WTC11 (cell line): ENCODE results near the gene SELENOS. TPM values are rescaled to one million over a fixed set of nuclear protein-coding genes. Genes with fewer than 3 reads are reported as not detected.

Experiments
- ATAC-seq: fragments of 200-7000 bp; cut with Tn5 transposase; 2 replicates; pipeline ENCODE4 v1.10.0; 2021; ENCODE audit warnings: mild to moderate bottlenecking, moderate library complexity
- CTCF ChIA-PET: fragments of 300-600 bp; sonication (Branson Sonifier 250); formaldehyde crosslinking; loops from one replicate; lab custom pipeline; 2021; ENCODE audit warnings: antibody characterized with exemption; lab: Charles Lee
- POLR2A ChIA-PET: fragments of 350-600 bp; sonication (Branson Sonifier 250); formaldehyde crosslinking; loops from one replicate; lab custom pipeline; 2021; ENCODE audit warnings: antibody characterized with exemption; lab: Charles Lee
- DNase-seq: peaks from one replicate; pipeline ENCODE4 v3.0.0; 2021; ENCODE audit warnings: low spot score
- H3K27ac Mint-ChIP-seq: 2 replicates; pipeline ENCODE4 v1.8.0; 2021; ENCODE audit warnings: mixed read lengths
- H3K27me3 Mint-ChIP-seq: 2 replicates; pipeline ENCODE4 v1.8.0; 2021; ENCODE audit warnings: low read depth, mild to moderate bottlenecking, moderate library complexity, mixed read lengths
- H3K36me3 Mint-ChIP-seq: 2 replicates; pipeline ENCODE4 v1.8.0; 2021; ENCODE audit warnings: mixed read lengths
- H3K4me1 Mint-ChIP-seq: 2 replicates; pipeline ENCODE4 v1.8.0; 2022; ENCODE audit warnings: mixed read lengths
- H3K4me3 Mint-ChIP-seq: 2 replicates; pipeline ENCODE4 v1.8.0; 2021; ENCODE audit warnings: mild to moderate bottlenecking, moderate library complexity, mixed read lengths
- H3K9me3 Mint-ChIP-seq: 2 replicates; pipeline ENCODE4 v1.8.0; 2021; ENCODE audit warnings: mixed read lengths
- ESRRA ChIP-seq: sonication (generic); formaldehyde crosslinking; IDR thresholded peaks from 2 replicates; pipeline ENCODE4 v1.8.1; 2022; ENCODE audit warnings: mild to moderate bottlenecking, missing genetic modification reagents, borderline replicate concordance
- FOXJ3 ChIP-seq: sonication (generic); formaldehyde crosslinking; IDR thresholded peaks from 2 replicates; pipeline ENCODE4 v1.9.0; 2021; ENCODE audit warnings: missing genetic modification reagents, mild to moderate bottlenecking, borderline replicate concordance
- FOXP1 ChIP-seq: sonication (generic); formaldehyde crosslinking; IDR thresholded peaks from 2 replicates; pipeline ENCODE4 v1.8.0; 2022; ENCODE audit warnings: missing genetic modification reagents, mild to moderate bottlenecking, moderate library complexity, borderline replicate concordance
- JUN ChIP-seq: sonication (generic); formaldehyde crosslinking; IDR thresholded peaks from 2 replicates; pipeline ENCODE4 v1.8.0; 2023; ENCODE audit warnings: mild to moderate bottlenecking, missing genetic modification reagents
- MXD4 ChIP-seq: fragments of 250-450 bp; sonication (Bioruptor Pico); IDR thresholded peaks from 2 replicates; pipeline ENCODE4 v1.8.0; 2021; ENCODE audit warnings: mild to moderate bottlenecking, moderate library complexity, borderline replicate concordance
- NR1H2 ChIP-seq: sonication (generic); formaldehyde crosslinking; IDR thresholded peaks from 2 replicates; pipeline ENCODE4 v1.9.0; 2021; ENCODE audit warnings: mild to moderate bottlenecking, moderate library complexity, missing genetic modification reagents
- ZMAT4 ChIP-seq: fragments of 250-450 bp; sonication (Bioruptor Pico); IDR thresholded peaks from 2 replicates; pipeline ENCODE4 v1.9.0; 2021; ENCODE audit warnings: mild to moderate bottlenecking
- ZNF121 ChIP-seq: sonication (generic); formaldehyde crosslinking; IDR thresholded peaks from 2 replicates; pipeline ENCODE4 v1.8.0; 2023; ENCODE audit warnings: missing genetic modification reagents
- ZNF232 ChIP-seq: sonication (generic); formaldehyde crosslinking; IDR thresholded peaks from 2 replicates; pipeline ENCODE4 v1.8.0; 2022; ENCODE audit warnings: mild to moderate bottlenecking, missing genetic modification reagents
- total RNA-seq: library from RNA; stranded (reverse); gene quantifications from 3 replicates; pipeline ENCODE4 v1.2.3, GENCODE V29; 2021
- TF ChIP-seq, protein P1 (sequence below): sonication (generic); formaldehyde crosslinking; IDR thresholded peaks from 2 replicates; pipeline ENCODE4 v1.8.1; 2023; ENCODE audit warnings: mild to moderate bottlenecking, missing genetic modification reagents, borderline replicate concordance
- TF ChIP-seq, protein P2 (sequence below): fragments of 250-450 bp; sonication (Bioruptor Pico); IDR thresholded peaks from 2 replicates; pipeline ENCODE4 v1.9.0; 2021; ENCODE audit warnings: mild to moderate bottlenecking, borderline replicate concordance
- TF ChIP-seq, protein P3 (sequence below): sonication (generic); formaldehyde crosslinking; IDR thresholded peaks from 2 replicates; pipeline ENCODE4 v1.8.1; 2022; ENCODE audit warnings: low read depth, mild to moderate bottlenecking, moderate library complexity, missing genetic modification reagents, borderline replicate concordance
- TF ChIP-seq, protein P4 (sequence below): sonication (generic); formaldehyde crosslinking; conservative IDR thresholded peaks from 2 replicates; pipeline ENCODE4 v1.8.1; 2023; ENCODE audit warnings: mild to moderate bottlenecking, low read depth, missing genetic modification reagents, moderate library complexity
- TF ChIP-seq, protein P5 (sequence below): sonication (generic); formaldehyde crosslinking; IDR thresholded peaks from 2 replicates; pipeline ENCODE4 v1.8.1; 2022; ENCODE audit warnings: mild to moderate bottlenecking, missing genetic modification reagents, moderate library complexity, borderline replicate concordance
- TF ChIP-seq, protein P6 (sequence below): sonication (generic); formaldehyde crosslinking; IDR thresholded peaks from 2 replicates; pipeline ENCODE4 v1.8.1; 2023; ENCODE audit warnings: mild to moderate bottlenecking, missing genetic modification reagents
- TF ChIP-seq, protein P7 (sequence below): fragments of 250-450 bp; sonication (Bioruptor Pico); IDR thresholded peaks from 2 replicates; pipeline ENCODE4 v1.9.0; 2021; ENCODE audit warnings: moderate library complexity, mild to moderate bottlenecking, inconsistent platforms, borderline replicate concordance

Gene SELENOS
- total RNA-seq, 1 experiment from 2014 or later, result 43.8 TPM

- ChIA-PET POLR2A (no interaction called here), CTCF (interaction anchor here (1.7 kb wide), 1 partner anchor 10 kb away, joined by 7 read pairs; no protein-coding TSS in a partner anchor)
- H3K4me3 Mint-ChIP-seq, result no peak overlapping the region
- TF ChIP-seq FOXJ3 (CRISPR knock-in tag) (no peak), ESRRA (no peak), FOXP1 (CRISPR knock-in tag) (no peak), JUN (CRISPR knock-in tag) (no peak), ZNF232 (CRISPR knock-in tag) (no peak), ZNF121 (CRISPR knock-in tag) (no peak), ZMAT4 (CRISPR knock-in tag) (no peak), MXD4 (CRISPR knock-in tag) (no peak), NR1H2 (no peak)
- TF ChIP-seq, protein P1, sequence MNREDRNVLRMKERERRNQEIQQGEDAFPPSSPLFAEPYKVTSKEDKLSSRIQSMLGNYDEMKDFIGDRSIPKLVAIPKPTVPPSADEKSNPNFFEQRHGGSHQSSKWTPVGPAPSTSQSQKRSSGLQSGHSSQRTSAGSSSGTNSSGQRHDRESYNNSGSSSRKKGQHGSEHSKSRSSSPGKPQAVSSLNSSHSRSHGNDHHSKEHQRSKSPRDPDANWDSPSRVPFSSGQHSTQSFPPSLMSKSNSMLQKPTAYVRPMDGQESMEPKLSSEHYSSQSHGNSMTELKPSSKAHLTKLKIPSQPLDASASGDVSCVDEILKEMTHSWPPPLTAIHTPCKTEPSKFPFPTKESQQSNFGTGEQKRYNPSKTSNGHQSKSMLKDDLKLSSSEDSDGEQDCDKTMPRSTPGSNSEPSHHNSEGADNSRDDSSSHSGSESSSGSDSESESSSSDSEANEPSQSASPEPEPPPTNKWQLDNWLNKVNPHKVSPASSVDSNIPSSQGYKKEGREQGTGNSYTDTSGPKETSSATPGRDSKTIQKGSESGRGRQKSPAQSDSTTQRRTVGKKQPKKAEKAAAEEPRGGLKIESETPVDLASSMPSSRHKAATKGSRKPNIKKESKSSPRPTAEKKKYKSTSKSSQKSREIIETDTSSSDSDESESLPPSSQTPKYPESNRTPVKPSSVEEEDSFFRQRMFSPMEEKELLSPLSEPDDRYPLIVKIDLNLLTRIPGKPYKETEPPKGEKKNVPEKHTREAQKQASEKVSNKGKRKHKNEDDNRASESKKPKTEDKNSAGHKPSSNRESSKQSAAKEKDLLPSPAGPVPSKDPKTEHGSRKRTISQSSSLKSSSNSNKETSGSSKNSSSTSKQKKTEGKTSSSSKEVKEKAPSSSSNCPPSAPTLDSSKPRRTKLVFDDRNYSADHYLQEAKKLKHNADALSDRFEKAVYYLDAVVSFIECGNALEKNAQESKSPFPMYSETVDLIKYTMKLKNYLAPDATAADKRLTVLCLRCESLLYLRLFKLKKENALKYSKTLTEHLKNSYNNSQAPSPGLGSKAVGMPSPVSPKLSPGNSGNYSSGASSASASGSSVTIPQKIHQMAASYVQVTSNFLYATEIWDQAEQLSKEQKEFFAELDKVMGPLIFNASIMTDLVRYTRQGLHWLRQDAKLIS, result no peak
- TF ChIP-seq, protein P2, sequence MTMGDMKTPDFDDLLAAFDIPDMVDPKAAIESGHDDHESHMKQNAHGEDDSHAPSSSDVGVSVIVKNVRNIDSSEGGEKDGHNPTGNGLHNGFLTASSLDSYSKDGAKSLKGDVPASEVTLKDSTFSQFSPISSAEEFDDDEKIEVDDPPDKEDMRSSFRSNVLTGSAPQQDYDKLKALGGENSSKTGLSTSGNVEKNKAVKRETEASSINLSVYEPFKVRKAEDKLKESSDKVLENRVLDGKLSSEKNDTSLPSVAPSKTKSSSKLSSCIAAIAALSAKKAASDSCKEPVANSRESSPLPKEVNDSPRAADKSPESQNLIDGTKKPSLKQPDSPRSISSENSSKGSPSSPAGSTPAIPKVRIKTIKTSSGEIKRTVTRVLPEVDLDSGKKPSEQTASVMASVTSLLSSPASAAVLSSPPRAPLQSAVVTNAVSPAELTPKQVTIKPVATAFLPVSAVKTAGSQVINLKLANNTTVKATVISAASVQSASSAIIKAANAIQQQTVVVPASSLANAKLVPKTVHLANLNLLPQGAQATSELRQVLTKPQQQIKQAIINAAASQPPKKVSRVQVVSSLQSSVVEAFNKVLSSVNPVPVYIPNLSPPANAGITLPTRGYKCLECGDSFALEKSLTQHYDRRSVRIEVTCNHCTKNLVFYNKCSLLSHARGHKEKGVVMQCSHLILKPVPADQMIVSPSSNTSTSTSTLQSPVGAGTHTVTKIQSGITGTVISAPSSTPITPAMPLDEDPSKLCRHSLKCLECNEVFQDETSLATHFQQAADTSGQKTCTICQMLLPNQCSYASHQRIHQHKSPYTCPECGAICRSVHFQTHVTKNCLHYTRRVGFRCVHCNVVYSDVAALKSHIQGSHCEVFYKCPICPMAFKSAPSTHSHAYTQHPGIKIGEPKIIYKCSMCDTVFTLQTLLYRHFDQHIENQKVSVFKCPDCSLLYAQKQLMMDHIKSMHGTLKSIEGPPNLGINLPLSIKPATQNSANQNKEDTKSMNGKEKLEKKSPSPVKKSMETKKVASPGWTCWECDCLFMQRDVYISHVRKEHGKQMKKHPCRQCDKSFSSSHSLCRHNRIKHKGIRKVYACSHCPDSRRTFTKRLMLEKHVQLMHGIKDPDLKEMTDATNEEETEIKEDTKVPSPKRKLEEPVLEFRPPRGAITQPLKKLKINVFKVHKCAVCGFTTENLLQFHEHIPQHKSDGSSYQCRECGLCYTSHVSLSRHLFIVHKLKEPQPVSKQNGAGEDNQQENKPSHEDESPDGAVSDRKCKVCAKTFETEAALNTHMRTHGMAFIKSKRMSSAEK, result no peak
- TF ChIP-seq, protein P3, sequence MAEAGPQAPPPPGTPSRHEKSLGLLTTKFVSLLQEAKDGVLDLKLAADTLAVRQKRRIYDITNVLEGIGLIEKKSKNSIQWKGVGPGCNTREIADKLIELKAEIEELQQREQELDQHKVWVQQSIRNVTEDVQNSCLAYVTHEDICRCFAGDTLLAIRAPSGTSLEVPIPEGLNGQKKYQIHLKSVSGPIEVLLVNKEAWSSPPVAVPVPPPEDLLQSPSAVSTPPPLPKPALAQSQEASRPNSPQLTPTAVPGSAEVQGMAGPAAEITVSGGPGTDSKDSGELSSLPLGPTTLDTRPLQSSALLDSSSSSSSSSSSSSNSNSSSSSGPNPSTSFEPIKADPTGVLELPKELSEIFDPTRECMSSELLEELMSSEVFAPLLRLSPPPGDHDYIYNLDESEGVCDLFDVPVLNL (CRISPR knock-in tag), result no peak
- TF ChIP-seq, protein P4, sequence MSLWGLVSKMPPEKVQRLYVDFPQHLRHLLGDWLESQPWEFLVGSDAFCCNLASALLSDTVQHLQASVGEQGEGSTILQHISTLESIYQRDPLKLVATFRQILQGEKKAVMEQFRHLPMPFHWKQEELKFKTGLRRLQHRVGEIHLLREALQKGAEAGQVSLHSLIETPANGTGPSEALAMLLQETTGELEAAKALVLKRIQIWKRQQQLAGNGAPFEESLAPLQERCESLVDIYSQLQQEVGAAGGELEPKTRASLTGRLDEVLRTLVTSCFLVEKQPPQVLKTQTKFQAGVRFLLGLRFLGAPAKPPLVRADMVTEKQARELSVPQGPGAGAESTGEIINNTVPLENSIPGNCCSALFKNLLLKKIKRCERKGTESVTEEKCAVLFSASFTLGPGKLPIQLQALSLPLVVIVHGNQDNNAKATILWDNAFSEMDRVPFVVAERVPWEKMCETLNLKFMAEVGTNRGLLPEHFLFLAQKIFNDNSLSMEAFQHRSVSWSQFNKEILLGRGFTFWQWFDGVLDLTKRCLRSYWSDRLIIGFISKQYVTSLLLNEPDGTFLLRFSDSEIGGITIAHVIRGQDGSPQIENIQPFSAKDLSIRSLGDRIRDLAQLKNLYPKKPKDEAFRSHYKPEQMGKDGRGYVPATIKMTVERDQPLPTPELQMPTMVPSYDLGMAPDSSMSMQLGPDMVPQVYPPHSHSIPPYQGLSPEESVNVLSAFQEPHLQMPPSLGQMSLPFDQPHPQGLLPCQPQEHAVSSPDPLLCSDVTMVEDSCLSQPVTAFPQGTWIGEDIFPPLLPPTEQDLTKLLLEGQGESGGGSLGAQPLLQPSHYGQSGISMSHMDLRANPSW, result no peak
- TF ChIP-seq, protein P5, sequence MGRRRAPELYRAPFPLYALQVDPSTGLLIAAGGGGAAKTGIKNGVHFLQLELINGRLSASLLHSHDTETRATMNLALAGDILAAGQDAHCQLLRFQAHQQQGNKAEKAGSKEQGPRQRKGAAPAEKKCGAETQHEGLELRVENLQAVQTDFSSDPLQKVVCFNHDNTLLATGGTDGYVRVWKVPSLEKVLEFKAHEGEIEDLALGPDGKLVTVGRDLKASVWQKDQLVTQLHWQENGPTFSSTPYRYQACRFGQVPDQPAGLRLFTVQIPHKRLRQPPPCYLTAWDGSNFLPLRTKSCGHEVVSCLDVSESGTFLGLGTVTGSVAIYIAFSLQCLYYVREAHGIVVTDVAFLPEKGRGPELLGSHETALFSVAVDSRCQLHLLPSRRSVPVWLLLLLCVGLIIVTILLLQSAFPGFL (CRISPR knock-in tag), result no peak
- TF ChIP-seq, protein P6, sequence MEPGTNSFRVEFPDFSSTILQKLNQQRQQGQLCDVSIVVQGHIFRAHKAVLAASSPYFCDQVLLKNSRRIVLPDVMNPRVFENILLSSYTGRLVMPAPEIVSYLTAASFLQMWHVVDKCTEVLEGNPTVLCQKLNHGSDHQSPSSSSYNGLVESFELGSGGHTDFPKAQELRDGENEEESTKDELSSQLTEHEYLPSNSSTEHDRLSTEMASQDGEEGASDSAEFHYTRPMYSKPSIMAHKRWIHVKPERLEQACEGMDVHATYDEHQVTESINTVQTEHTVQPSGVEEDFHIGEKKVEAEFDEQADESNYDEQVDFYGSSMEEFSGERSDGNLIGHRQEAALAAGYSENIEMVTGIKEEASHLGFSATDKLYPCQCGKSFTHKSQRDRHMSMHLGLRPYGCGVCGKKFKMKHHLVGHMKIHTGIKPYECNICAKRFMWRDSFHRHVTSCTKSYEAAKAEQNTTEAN (CRISPR knock-in tag), result no peak
- TF ChIP-seq, protein P7, sequence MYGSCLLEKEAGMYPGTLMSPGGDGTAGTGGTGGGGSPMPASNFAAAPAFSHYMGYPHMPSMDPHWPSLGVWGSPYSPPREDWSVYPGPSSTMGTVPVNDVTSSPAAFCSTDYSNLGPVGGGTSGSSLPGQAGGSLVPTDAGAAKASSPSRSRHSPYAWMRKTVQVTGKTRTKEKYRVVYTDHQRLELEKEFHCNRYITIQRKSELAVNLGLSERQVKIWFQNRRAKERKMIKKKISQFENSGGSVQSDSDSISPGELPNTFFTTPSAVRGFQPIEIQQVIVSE, result no peak
- H3K27me3 Mint-ChIP-seq, result no peaks in the 10 kb centered on the region
- no peak for DNase-seq
- H3K4me1 Mint-ChIP-seq, result no peaks in the 10 kb centered on the region
- ATAC-seq, result no peak
- H3K9me3 Mint-ChIP-seq, result peaks cover 3% of the 10 kb centered on the region; the same call in 1 of the 2 replicates
- H3K27ac Mint-ChIP-seq, result no peak overlapping the region
- H3K36me3 Mint-ChIP-seq, result no peaks in the 10 kb centered on the region
These were observed 32.8 kb upstream of the SELENOS start for GRCh38 chr15:101310161-101310480.
